ENCODE measurements around the gene LAMA5. TPM values are rescaled to one million over a fixed set of nuclear protein-coding genes. Genes with fewer than 3 reads are reported as not detected.

LAMA5 gene
- total RNA-seq, 4 donors from 2014 or later = 45.5 to 115 (median 62.5) TPM

GRCh38 chr20:62305765-62306413 lies 61.2 kb downstream of the LAMA5 start:
- DNase-seq (ENCODE audit: low spot score) = no peak
- ATAC-seq (ENCODE audit: low FRiP score) = no peak
- TF ChIP-seq, protein P1, sequence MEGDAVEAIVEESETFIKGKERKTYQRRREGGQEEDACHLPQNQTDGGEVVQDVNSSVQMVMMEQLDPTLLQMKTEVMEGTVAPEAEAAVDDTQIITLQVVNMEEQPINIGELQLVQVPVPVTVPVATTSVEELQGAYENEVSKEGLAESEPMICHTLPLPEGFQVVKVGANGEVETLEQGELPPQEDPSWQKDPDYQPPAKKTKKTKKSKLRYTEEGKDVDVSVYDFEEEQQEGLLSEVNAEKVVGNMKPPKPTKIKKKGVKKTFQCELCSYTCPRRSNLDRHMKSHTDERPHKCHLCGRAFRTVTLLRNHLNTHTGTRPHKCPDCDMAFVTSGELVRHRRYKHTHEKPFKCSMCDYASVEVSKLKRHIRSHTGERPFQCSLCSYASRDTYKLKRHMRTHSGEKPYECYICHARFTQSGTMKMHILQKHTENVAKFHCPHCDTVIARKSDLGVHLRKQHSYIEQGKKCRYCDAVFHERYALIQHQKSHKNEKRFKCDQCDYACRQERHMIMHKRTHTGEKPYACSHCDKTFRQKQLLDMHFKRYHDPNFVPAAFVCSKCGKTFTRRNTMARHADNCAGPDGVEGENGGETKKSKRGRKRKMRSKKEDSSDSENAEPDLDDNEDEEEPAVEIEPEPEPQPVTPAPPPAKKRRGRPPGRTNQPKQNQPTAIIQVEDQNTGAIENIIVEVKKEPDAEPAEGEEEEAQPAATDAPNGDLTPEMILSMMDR (IDR thresholded peaks at IDR 0.05) = no peak

- ATAC-seq (ENCODE audit: low FRiP score) (no peak), DNase-seq (ENCODE audit: low spot score) (no peak)
- TF ChIP-seq, protein P1 (IDR thresholded peaks at IDR 0.05) = no peak
Measured at GRCh38 chr20:62305149-62305764, 61.9 kb downstream of the LAMA5 start.

DNA sequence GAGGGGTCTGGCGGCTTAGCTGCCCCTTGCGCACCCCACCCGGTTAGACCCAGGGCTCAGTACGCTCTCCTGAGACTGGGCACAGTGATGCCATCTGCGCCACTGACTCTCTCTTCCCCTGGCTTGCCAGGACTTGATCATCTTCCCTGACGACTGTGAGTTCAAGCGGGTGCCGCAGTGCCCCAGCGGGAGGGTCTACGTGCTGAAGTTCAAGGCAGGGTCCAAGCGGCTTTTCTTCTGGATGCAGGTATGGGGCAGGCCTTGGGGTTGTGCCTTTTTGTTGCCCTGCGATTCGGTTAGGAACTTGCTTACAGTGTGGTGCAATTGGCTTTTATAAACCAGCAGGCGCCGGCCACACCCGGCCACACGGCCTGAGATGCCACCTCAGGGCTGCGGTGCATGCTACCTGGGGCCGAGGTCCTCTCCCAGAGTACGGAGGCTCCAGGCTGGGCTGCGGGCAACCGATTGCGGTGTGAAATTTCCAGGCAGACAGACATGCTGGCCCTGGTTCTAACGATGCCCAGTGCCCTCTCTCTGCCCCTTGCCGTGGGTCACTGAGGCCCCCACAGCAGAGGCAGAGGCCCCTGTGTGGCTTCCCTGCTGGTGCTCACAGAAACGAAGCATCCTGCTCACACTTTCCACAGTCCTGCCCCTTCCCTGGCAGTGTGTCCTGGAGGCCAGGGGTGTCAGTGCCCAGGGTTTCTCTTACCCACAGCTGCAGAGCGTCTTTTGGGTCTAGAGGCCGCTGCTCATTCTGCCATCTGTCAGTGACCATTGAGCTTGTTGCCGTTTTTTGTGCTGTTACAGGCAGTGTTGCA lies 62.6 kb downstream of the LAMA5 start:
- DNase-seq (ENCODE audit: low spot score) = no peak
- TF ChIP-seq, protein P1 (IDR thresholded peaks at IDR 0.05) = no peak
- no peak for ATAC-seq (ENCODE audit: low FRiP score)

DNA sequence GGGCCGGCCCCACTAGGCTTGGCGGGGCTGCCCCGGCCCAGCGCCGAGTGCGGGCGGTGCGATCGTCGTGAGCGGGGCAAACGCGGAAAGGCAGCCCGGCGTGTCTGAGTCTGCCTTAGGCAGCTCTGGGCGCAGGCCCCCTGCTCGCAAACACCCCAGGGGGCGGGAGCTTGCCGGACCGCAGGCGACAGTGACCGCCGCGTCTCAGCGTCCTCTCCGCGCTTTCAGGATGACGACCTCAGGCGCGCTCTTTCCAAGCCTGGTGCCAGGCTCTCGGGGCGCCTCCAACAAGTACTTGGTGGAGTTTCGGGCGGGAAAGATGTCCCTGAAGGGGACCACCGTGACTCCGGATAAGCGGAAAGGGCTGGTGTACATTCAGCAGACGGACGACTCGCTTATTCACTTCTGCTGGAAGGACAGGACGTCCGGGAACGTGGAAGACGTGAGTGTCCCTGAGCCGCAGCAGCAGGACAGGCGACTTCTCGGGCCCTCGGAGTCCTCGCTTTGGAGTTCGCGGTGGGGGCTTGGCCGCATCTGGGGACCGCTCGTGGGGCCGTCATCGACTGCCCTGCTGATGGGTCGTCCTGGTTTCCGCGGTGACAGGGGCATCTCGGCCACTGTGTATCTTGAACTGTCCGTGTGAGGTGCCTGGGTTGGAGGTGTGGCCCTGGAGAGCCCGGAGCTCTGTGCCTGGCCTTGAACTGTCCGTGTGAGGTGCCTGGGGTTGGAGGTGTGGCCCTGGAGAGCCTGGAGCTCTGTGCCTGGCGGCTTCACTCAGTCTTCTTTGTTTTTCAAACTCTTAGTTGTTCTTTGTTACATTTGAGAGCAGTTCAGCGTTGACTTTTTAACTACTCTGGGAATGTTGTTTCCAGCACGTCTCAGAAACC lies 63.5 kb downstream of the LAMA5 start:
- TF ChIP-seq, protein P1 (IDR thresholded peaks at IDR 0.05) = no peak
- DNase-seq (ENCODE audit: low spot score) (no peak), ATAC-seq (ENCODE audit: low FRiP score) (peak; percentile 8)

- DNase-seq (ENCODE audit: low spot score) (no peak), ATAC-seq (ENCODE audit: low FRiP score) (no peak)
- TF ChIP-seq, protein P1 (IDR thresholded peaks at IDR 0.05) = no peak
Measured at GRCh38 chr20:62303062-62303339, 64.1 kb downstream of the LAMA5 start.

GRCh38 chr20:62302341-62303061 lies 64.6 kb downstream of the LAMA5 start, which contains the start of gene ADRM1:
Gene ADRM1, plus strand, starts transcription at chr20:62302997. Its CDS starts 572 bp downstream, at chr20:62303569.
- peak; percentile 90 for ATAC-seq (ENCODE audit: low FRiP score)
- peak; percentile 86 for DNase-seq (ENCODE audit: low spot score)
- TF ChIP-seq, protein P1 (IDR thresholded peaks at IDR 0.05) = peak in 2 of 3 donors; percentile 77 to 97

All from omental fat pad (tissue), 4 donors.